Left forelimb (tissue), 1 donor: Measurements from ENCODE around the gene CDK16.

Source experiments
- DNase-seq: peaks from one replicate; pipeline ENCODE4 v3.0.0-alpha.2; 2018; ENCODE audit warnings: low spot score

CDK16 gene

GRCh38 chrX:47186096-47186740 is 32.3 kb upstream of the CDK16 start:
- no peak for DNase-seq

GRCh38 chrX:47187106-47187677 is 31.3 kb upstream of the CDK16 start:
- DNase-seq = no peak

DNA sequence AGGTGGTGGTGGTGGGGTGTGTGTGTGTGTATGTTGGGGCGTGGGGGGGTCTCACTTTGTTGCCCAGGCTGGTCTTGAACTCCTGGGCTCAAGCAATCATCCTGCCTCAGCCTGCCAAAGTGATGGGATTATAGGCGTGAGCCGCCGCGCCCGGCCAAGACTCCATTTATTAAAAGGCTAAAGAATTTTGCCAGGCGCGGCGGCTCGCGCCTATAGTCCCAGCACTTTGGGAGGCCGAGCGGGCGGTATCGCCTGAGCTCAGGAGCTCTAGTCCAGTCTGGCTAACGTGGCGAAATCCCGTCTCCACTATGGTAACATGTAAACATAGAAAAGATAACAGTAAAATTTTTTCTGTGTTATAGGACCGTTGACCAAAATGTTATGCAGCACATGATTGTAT is 28.6 kb upstream of the CDK16 start:
- no peak for DNase-seq

GRCh38 chrX:47190445-47191269 is 27.8 kb upstream of the CDK16 start:
- peak; percentile 88 for DNase-seq

DNA sequence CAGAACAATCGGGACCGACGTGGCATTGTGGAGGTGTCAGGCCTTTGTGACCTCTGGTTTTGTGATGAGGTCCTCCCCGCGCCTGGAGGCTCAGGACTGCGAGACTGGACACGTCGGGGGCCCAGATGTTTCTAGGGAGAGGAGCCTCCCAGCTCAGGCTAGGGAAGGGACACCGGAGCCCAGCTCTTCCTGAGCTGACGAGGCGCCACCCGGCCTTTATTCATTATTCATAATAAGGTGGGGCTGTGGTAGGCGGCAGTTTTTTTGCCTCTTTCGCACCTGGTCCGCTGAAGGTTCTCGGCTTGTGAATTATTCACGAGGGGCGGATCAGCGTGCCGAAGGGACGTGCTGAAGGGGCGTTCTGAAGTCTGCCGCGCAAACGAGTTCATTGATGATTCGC is 27.1 kb upstream of the CDK16 start:
- DNase-seq = no peak

DNA sequence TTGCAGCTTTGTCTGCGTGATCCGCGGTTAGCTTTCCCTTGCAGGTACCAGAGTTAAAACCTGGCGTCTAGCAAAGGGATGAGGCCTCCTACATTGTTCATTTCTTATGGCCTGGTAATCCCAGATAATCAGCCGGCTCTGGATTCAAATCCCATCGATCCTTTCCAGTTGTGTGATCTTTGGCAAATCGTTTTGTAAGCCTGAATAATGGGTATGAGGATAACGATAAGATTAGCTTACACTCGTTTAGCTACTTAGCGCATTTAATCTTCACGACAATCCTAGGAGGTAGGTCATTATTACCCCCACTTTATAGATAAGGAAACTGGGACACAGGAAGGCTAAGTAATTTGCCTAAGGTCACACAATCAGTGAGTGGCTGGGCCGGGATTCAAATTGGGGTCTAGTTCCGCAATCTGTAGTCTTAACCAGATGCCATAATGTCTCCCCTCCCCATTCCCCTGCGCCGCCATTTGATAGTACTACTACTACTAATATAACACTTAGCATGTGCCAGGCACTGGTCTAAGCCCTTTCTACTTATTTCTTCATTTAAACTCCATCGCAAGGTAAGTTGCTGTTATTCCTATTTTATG is 26.6 kb upstream of the CDK16 start:
- DNase-seq = no peak

- peak; percentile 89 for DNase-seq
Observed at GRCh38 chrX:47193475-47194193, 24.8 kb upstream of the CDK16 start, which contains the start of gene UBA1. Gene UBA1, plus strand, starts transcription at chrX:47193829. Its CDS starts 4,974 bp downstream, at chrX:47198803.

DNA sequence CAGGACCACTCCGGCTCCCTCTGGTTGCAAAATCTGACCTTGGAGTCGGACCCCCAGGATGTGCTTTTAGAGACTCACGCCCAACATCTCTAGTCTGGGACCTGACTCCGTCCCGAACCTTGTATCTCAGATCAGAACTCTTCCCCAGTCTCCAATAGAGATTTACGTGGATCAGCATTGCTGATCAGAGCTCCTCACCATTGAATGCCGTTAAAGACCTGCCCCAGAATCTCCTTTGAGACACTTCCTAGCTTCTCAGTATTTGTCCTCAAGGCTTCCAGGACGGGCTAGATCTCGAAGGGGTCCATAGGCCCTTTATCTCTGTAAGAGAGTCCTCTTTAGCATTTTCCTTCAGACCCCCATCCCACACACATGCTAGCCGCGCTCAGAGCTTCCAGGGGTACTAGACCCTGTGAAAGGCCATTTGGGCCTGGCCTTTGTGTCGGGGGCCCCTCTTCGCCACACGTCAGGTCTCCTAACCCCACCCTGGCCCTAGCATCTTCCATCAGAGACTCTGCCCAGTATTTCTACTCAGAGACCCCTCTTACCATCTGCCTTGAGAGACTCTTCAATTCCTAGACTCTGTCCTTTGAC is 24.2 kb upstream of the CDK16 start:
- DNase-seq = no peak

DNA sequence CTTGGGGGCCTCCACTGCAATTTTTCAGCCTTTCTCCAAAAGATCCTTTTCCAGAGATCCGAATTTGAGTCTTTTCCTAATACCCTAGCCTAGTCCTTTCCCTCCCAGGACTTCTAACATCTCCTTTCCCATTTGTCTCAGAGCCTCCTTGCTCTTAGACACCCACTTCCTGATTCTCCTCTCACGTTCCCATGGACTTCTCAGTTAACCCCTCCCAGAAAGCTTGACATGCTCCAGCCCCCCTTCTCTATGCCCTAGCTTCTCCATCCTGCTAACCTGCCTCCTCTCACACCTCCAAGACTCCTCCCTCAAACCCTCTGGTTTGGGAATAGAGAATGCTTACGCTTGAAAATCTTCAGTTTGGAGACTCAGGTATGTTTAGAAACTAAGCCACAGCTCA is 22.4 kb upstream of the CDK16 start:
- DNase-seq = no peak

GRCh38 chrX:47197526-47197925 is 21.0 kb upstream of the CDK16 start:
- no peak for DNase-seq

- no peak for DNase-seq
Observed at GRCh38 chrX:47198026-47198686, 20.3 kb upstream of the CDK16 start.

GRCh38 chrX:47198687-47199080 is 19.8 kb upstream of the CDK16 start:
- DNase-seq = no peak

DNA sequence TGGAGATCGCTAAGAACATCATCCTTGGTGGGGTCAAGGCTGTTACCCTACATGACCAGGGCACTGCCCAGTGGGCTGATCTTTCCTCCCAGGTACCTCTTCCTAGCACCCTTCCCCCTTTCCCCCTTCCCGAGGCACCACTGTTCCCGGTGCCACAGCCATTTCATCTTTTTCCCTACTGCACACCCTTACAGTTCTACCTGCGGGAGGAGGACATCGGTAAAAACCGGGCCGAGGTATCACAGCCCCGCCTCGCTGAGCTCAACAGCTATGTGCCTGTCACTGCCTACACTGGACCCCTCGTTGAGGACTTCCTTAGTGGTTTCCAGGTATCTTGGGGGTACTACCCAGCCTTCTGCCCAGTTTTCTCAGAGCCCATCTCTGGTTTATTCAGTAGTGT is 19.2 kb upstream of the CDK16 start:
- DNase-seq = no peak

DNA sequence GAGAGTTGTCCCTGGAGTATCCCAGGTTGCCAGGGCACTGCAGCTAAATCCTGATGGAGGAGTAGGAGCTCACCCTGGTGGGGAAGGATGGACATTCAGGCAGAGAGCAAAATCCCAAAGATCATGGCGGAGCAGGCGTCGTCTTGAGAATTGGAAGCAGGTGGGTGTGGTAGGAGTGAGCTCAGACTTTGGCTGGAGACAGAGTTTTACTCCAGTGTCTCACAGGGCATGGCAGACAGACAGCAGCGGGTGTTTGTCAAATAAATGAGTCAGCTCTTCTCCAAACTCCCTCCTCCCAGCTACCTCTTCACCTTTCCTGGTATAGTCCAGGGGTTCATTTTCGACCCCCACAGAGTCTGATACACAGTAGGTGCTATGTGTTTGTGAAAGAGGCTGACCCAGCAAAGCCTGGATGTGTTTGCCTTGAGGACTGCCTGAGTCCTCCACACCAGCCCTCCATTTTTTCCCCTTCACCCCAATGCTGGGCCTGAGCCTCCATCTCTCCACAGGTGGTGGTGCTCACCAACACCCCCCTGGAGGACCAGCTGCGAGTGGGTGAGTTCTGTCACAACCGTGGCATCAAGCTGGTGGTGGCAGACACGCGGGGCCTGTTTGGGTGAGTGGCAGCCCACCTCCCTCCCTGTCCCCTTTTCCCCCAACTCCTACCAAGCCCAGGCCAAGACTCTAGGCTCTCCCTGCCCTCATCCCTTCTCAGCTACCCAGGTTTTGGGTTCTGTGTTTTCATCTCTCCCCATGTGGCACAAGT is 17.9 kb upstream of the CDK16 start:
- DNase-seq = no peak

- no peak for DNase-seq
Observed at GRCh38 chrX:47201345-47201944, 17.0 kb upstream of the CDK16 start.

GRCh38 chrX:47202316-47202715 is 16.2 kb upstream of the CDK16 start:
- DNase-seq = no peak

- DNase-seq = no peak
Observed at GRCh38 chrX:47202877-47203276, 15.6 kb upstream of the CDK16 start.

DNA sequence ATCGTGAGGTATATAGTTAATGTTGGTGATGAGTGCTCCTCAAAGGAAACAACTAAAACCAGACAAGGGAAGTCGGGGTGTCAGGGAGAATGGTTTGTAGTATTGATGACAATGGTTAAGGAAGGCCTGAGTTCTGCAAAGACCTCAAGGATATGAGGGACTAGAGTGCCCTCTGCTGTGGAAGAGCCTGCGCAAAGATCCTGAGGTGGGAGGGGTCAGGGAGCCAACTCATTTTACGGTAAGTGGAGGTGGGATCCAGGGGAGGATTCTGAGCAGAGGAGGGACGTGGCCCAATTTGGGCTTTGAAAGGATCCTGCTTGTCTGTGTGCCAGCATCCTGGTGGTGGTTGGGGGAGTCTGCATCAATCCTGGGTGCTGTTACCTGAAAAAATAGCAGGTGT is 13.5 kb upstream of the CDK16 start:
- no peak for DNase-seq

GRCh38 chrX:47206316-47206715 is 12.2 kb upstream of the CDK16 start:
- DNase-seq = no peak

GRCh38 chrX:47208108-47208507 is 10.4 kb upstream of the CDK16 start:
- DNase-seq = no peak
